ENCODE data around the gene CRTAP.

- TF ChIP-seq CTCF (IDR thresholded peaks at IDR 0.05; ENCODE audit: insufficient read depth, low read length) (no peak), POLR2AphosphoS5 (IDR thresholded peaks at IDR 0.05; ENCODE audit: low read depth) (no peak), SPI1 (IDR thresholded peaks at IDR 0.05; ENCODE audit: borderline replicate concordance, low read depth) (no peak)
Observed at GRCh38 chr3:33128706-33129105, 14.9 kb downstream of the CRTAP start.
